BLaER1 treated with 17β-estradiol and CSF1 and Interleukin-3, amounts not matched to agents 10 nM and 100 nM (cell line): ENCODE results near the gene TYROBP.

Experiments
- H3K27ac ChIP-seq, 11 experiments: shearing (Covaris generic); formaldehyde crosslinking; 2 replicates each; pipeline ENCODE4 v1.8.1; 2022
- H3K27me3 ChIP-seq, 11 experiments: shearing (Covaris generic); formaldehyde crosslinking; 2 replicates each; pipeline ENCODE4 v1.8.1; 2022
- H3K36me3 ChIP-seq, 11 experiments: shearing (Covaris generic); formaldehyde crosslinking; 2 replicates each; pipeline ENCODE4 v1.8.1; 2022
- H3K4me1 ChIP-seq, 10 experiments: shearing (Covaris generic); formaldehyde crosslinking; 2 replicates each; pipeline ENCODE4 v1.8.1; 2022
- H3K4me2 ChIP-seq, 11 experiments: shearing (Covaris generic); formaldehyde crosslinking; 2 replicates each; pipeline ENCODE4 v1.8.1; 2022
- H3K4me3 ChIP-seq, 10 experiments: shearing (Covaris generic); formaldehyde crosslinking; 2 replicates each; pipeline ENCODE4 v1.8.1; 2022
- H3K9ac ChIP-seq, 11 experiments: shearing (Covaris generic); formaldehyde crosslinking; 2 replicates each; pipeline ENCODE4 v1.8.1; 2022
- H3K9me3 ChIP-seq, 11 experiments: shearing (Covaris generic); formaldehyde crosslinking; replicated peaks in 1 of 11; 2 replicates each; pipeline ENCODE4 v1.8.1; 2022
- H4K20me1 ChIP-seq, 11 experiments: shearing (Covaris generic); formaldehyde crosslinking; 2 replicates each; pipeline ENCODE4 v1.8.1; 2022
- Cebpa-rat ChIP-seq, 11 experiments: shearing (Covaris generic); IDR thresholded peaks; 2 replicates each; pipeline ENCODE4 v1.8.1; 2022

The TYROBP gene

DNA sequence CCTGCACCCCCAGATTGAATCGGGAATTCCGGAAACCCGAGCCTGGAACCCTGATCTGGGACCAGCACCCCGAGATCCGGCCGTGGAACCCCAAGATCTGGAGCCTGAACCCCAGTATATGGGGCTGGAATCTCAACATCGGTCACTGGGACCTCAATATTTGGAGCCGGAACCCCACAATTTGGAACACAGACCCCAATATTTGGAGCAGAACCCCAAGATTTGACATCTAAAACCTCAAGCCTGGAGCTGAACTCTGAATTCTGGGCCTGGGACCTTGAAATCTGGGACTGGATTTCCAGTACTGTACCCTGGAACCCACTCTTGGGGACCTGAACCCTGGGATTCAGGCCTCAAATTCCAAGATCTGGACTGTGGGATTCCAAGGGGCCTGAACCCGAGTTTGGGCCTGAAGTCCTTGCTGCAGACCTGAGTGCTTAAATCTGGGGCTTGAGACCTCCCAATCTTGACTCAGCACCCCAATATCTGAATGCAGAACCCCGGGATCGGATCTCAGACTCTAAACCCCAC is 28.7 kb upstream of the TYROBP start:
- TF ChIP-seq Cebpa-rat (IDR thresholded peaks at IDR 0.05): no peak
- peaks cover 0 to 9% (median 0%) of the 10 kb centered on the region in 11 experiments; a peak in 1 of 22 replicates for H3K36me3 ChIP-seq
- H3K27ac ChIP-seq: peak overlapping the region in 10 of 11 experiments; percentile 20 to 69 (median 51); a peak in 18 of 22 replicates
- peaks cover 30 to 42% (median 37%) of the 10 kb centered on the region in 10 experiments for H3K4me1 ChIP-seq
- peak overlapping the region; percentile 62 to 80 (median 78) for H3K9ac ChIP-seq
- H3K27me3 ChIP-seq: peaks cover 17 to 42% (median 30%) of the 10 kb centered on the region in 11 experiments; a peak in 20 of 22 replicates
- H3K4me2 ChIP-seq: peak overlapping the region; percentile 73 to 91 (median 87)
- H3K9me3 ChIP-seq: no peaks in the 10 kb centered on the region
- peaks cover 0 to 36% (median 12%) of the 10 kb centered on the region in 11 experiments; a peak in 12 of 22 replicates for H4K20me1 ChIP-seq
- H3K4me3 ChIP-seq: peak overlapping the region; percentile 55 to 73 (median 66)

GRCh38 chr19:35935911-35936737 is 28.0 kb upstream of the TYROBP start, which contains the start of gene LRFN3:
TSS of gene LRFN3 (plus strand) at chr19:35936374. CDS start at chr19:35939426, 3,052 bp downstream.
- Histone ChIP-seq H3K4me3 (peak within 1 kb of the TSS; percentile 55 to 73 (median 66)), H3K9me3 (no peaks in the 10 kb centered on the region), H3K27ac (peak within 1 kb of the TSS in 10 of 11 experiments; percentile 20 to 69 (median 51); a peak in 18 of 22 replicates), H3K36me3 (peaks cover 0 to 9% (median 0%) of the 10 kb centered on the region in 11 experiments; a peak in 1 of 22 replicates), H3K4me2 (peak within 1 kb of the TSS; percentile 73 to 91 (median 87)), H3K9ac (peak within 1 kb of the TSS; percentile 62 to 80 (median 78)), H4K20me1 (peaks cover 0 to 36% (median 12%) of the 10 kb centered on the region in 11 experiments; a peak in 12 of 22 replicates), H3K4me1 (peaks cover 32 to 45% (median 38%) of the 10 kb centered on the region in 10 experiments), H3K27me3 (peaks cover 17 to 42% (median 30%) of the 10 kb centered on the region in 11 experiments; a peak in 20 of 22 replicates)
- no peak for TF ChIP-seq Cebpa-rat (IDR thresholded peaks at IDR 0.05)

- peak overlapping the region in 1 of 11 experiments; percentile 8; a peak in 1 of 22 replicates for H3K9ac ChIP-seq
- H3K4me2 ChIP-seq: peak overlapping the region in 2 of 11 experiments; percentile 40 to 41; a peak in 2 of 22 replicates
- no peaks in the 10 kb centered on the region for H3K36me3 ChIP-seq
- TF ChIP-seq Cebpa-rat (IDR thresholded peaks at IDR 0.05): no peak
- no peak overlapping the region for H3K27ac ChIP-seq
- H3K9me3 ChIP-seq: no peaks in the 10 kb centered on the region
- H3K4me3 ChIP-seq: no peak overlapping the region
- H3K27me3 ChIP-seq: peaks cover 8 to 28% (median 21%) of the 10 kb centered on the region in 11 experiments; a peak in 20 of 22 replicates
- H4K20me1 ChIP-seq: peaks cover 0 to 6% (median 0%) of the 10 kb centered on the region in 11 experiments; a peak in 6 of 22 replicates
- peaks cover 47 to 59% (median 51%) of the 10 kb centered on the region in 10 experiments for H3K4me1 ChIP-seq
These were observed 24.3 kb upstream of the TYROBP start for GRCh38 chr19:35932291-35932936.

DNA sequence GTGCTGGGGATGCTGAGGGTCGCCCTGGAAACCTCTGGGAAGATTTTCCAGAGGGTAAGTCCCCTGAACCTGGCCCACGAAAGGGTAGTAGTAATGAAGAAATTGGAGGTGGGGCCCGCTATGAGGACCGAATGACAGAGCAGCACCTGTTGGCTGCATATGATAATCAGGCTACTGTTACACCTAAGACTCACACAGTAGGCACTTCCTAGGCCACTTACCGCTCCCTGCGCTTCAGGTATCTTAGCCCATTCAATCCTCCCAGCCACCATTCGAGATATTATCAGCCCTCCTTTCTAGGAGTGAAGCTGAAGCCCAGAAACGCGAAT is 23.7 kb upstream of the TYROBP start:
- Histone ChIP-seq H3K36me3 (no peaks in the 10 kb centered on the region), H3K9me3 (no peaks in the 10 kb centered on the region), H3K4me1 (peaks cover 42 to 59% (median 46%) of the 10 kb centered on the region in 10 experiments), H3K9ac (peak overlapping the region in 1 of 11 experiments; percentile 8; a peak in 1 of 22 replicates), H3K27me3 (peaks cover 7 to 22% (median 15%) of the 10 kb centered on the region in 11 experiments; a peak in 17 of 22 replicates), H3K27ac (no peak overlapping the region), H3K4me3 (no peak overlapping the region), H4K20me1 (0 out of 22 replicates have a peak, but pooled peaks cover 0 to under 1% (median 0%) of the 10 kb centered on the region in 11 experiments), H3K4me2 (peak overlapping the region in 10 of 11 experiments; percentile 9 to 58 (median 38); a peak in 12 of 22 replicates)
- no peak for TF ChIP-seq Cebpa-rat (IDR thresholded peaks at IDR 0.05)

DNA sequence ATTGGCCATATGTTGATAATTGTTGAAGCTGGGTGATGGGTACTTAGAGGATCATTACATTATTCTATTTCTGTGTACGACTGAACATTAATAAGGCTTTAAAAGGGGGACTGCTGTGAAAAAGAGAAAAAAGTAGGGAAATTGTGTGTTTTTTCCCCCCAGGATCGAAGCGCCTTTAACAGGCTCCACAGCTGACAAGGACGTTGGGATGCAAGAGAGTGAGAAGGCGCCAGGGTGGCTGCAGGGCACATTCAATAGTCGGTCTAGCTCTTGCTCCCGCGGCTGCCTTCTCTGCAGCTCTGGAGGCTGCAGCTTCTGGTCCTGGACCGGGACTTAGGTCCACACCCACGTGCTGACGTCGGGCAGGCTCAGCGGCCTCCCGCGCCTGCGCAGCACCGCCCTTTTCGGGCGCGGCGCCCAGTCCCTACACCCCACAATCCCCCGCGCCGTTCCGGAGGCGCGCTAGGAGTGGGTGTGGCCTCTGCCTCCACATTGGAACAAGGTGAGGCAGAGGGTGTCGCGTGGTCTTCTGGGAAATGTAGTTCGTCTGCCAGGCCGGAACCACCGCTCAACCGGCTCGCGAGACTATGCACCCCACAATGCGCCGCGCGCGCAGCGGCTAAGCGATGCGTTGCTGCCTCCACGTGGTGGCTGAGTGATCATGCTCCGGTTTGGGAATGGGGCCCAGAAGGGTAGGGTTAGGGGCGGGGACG is 23.2 kb upstream of the TYROBP start:
- Histone ChIP-seq H3K9ac (peak overlapping the region; percentile 17 to 78 (median 69); a peak in 19 of 22 replicates), H3K4me1 (peaks cover 39 to 61% (median 43%) of the 10 kb centered on the region in 10 experiments), H3K4me3 (peak overlapping the region in 9 of 10 experiments; percentile 18 to 52 (median 50); a peak in 12 of 20 replicates), H3K27ac (peak overlapping the region in 10 of 11 experiments; percentile 51 to 88 (median 68); a peak in 20 of 22 replicates), H4K20me1 (no peaks in the 10 kb centered on the region), H3K4me2 (peak overlapping the region; percentile 73 to 94 (median 82)), H3K9me3 (peaks cover 0 to 3% (median 0%) of the 10 kb centered on the region in 11 experiments; a peak in 2 of 22 replicates), H3K36me3 (no peaks in the 10 kb centered on the region), H3K27me3 (peaks cover 5 to 17% (median 11%) of the 10 kb centered on the region in 11 experiments; a peak in 13 of 22 replicates)
- no peak for TF ChIP-seq Cebpa-rat (IDR thresholded peaks at IDR 0.05)

DNA sequence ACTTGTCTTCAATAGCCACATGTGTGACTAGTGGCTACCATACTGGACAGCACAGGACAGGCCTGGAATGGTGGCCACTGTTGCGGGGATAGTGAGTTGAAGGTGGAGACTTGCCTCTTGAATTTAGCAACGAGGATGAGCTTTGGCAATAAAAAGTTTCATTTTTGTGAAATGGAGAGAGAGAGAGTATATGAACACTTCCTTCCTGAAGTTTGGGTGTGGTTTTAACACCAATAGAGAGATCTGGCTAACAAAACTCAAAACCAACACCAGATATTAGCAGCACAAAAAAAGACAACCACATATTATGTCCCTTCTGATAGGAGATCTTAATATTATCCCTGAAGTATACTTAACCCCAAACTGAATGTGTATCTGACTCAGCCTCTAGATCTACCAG is 21.8 kb upstream of the TYROBP start:
- Histone ChIP-seq H3K4me3 (peak overlapping the region in 1 of 10 experiments; percentile 18; a peak in 2 of 20 replicates), H3K9me3 (peaks cover 0 to 17% (median 8%) of the 10 kb centered on the region in 11 experiments; a peak in 11 of 22 replicates), H4K20me1 (no peaks in the 10 kb centered on the region), H3K4me2 (peak overlapping the region; percentile 72 to 94 (median 82)), H3K4me1 (peaks cover 30 to 52% (median 34%) of the 10 kb centered on the region in 10 experiments), H3K27me3 (peaks cover 0 to 5% (median 0%) of the 10 kb centered on the region in 11 experiments; a peak in 6 of 22 replicates), H3K9ac (peak overlapping the region in 9 of 11 experiments; percentile 21 to 78 (median 52); a peak in 14 of 22 replicates), H3K27ac (peak overlapping the region; percentile 51 to 88 (median 70)), H3K36me3 (no peaks in the 10 kb centered on the region; a peak in 1 of 22 replicates)
- TF ChIP-seq Cebpa-rat (IDR thresholded peaks at IDR 0.05): peak in 3 of 11 experiments; percentile 36 to 78 (median 63); a peak in 5 of 22 replicates

- Histone ChIP-seq H3K4me1 (peaks cover 30 to 52% (median 34%) of the 10 kb centered on the region in 10 experiments), H3K9ac (0 out of 22 replicates have a peak overlapping the region, but pooled peaks of 2 of the 11 experiments have one; percentile 3 to 27), H3K4me2 (peak overlapping the region in 10 of 11 experiments; percentile 10 to 91 (median 33); a peak in 12 of 22 replicates), H3K36me3 (no peaks in the 10 kb centered on the region; a peak in 1 of 22 replicates), H3K27me3 (no peaks in the 10 kb centered on the region; a peak in 2 of 22 replicates), H4K20me1 (no peaks in the 10 kb centered on the region), H3K4me3 (no peak overlapping the region), H3K9me3 (peaks cover 0 to 18% (median 8%) of the 10 kb centered on the region in 11 experiments; a peak in 11 of 22 replicates), H3K27ac (peak overlapping the region in 6 of 11 experiments; percentile 21 to 88 (median 78); a peak in 8 of 22 replicates)
- no peak for TF ChIP-seq Cebpa-rat (IDR thresholded peaks at IDR 0.05)
These were observed 20.4 kb upstream of the TYROBP start for GRCh38 chr19:35928507-35928906.
